Kidney epithelial cell (primary cell): ENCODE measurements around the gene LRP1. TPM values are rescaled to one million over a fixed set of nuclear protein-coding genes. Genes with fewer than 3 reads are reported as not detected.

Experiments
- DNase-seq: peaks from one replicate; pipeline ENCODE4 v3.0.0-alpha.2; 2010; ENCODE audit warnings: low read depth
- H3K27me3 ChIP-seq: 2 replicates; pipeline ENCODE4 v1.6.0; 2011; ENCODE audit warnings: low read length; ENCODE audit not compliant: control insufficient read depth, insufficient read depth
- H3K36me3 ChIP-seq: 2 replicates; pipeline ENCODE4 v1.5.1; 2011; ENCODE audit warnings: low read length; ENCODE audit not compliant: control insufficient read depth, insufficient read depth
- H3K4me3 ChIP-seq: 2 replicates; pipeline ENCODE4 v1.5.1; 2011; ENCODE audit warnings: low read depth, mild to moderate bottlenecking, control low read depth, low read length
- CTCF ChIP-seq: IDR thresholded peaks from 2 replicates; pipeline ENCODE4 v1.5.1; 2011; ENCODE audit warnings: mild to moderate bottlenecking, moderate library complexity, low read length, control low read depth, inconsistent platforms; ENCODE audit not compliant: insufficient read depth, poor library complexity, severe bottlenecking
- total RNA-seq: library from RNA; depleted of rRNA; stranded (reverse); fragments of >200 nt; gene quantifications from 2 replicates; pipeline ENCODE4 v1.2.3, GENCODE V29; 2015

Gene LRP1
- total RNA-seq, 1 donor from 2014 or later, result 40.2 TPM

- no peak for DNase-seq
- TF ChIP-seq CTCF, result no peak
- H3K36me3 ChIP-seq, result peaks cover 2% of the 10 kb centered on the region
- H3K27me3 ChIP-seq, result no peaks in the 10 kb centered on the region
- H3K4me3 ChIP-seq, result no peak overlapping the region
Measured at GRCh38 chr12:57097554-57097835, 30.8 kb upstream of the LRP1 start.

- Histone ChIP-seq H3K36me3 (peaks cover 2% of the 10 kb centered on the region), H3K27me3 (no peaks in the 10 kb centered on the region), H3K4me3 (no peak overlapping the region)
- no peak for TF ChIP-seq CTCF
- DNase-seq, result no peak
Measured at GRCh38 chr12:57098546-57098945, 29.7 kb upstream of the LRP1 start.

GRCh38 chr12:57099047-57099714, 29.1 kb upstream of the LRP1 start:
- no peak for TF ChIP-seq CTCF
- no peak overlapping the region for H3K4me3 ChIP-seq
- H3K36me3 ChIP-seq, result peaks cover 2% of the 10 kb centered on the region
- H3K27me3 ChIP-seq, result no peaks in the 10 kb centered on the region
- no peak for DNase-seq

GRCh38 chr12:57099766-57100165, 28.5 kb upstream of the LRP1 start:
- DNase-seq, result no peak
- peaks cover 2% of the 10 kb centered on the region for H3K36me3 ChIP-seq
- no peaks in the 10 kb centered on the region for H3K27me3 ChIP-seq
- no peak overlapping the region for H3K4me3 ChIP-seq
- no peak for TF ChIP-seq CTCF

- no peak for DNase-seq
- H3K27me3 ChIP-seq, result no peaks in the 10 kb centered on the region
- H3K36me3 ChIP-seq, result peaks cover 3% of the 10 kb centered on the region
- no peak overlapping the region for H3K4me3 ChIP-seq
- no peak for TF ChIP-seq CTCF
Measured at GRCh38 chr12:57101892-57102695, 26.2 kb upstream of the LRP1 start.
